Glutamatergic neuron (in vitro differentiated cells): ENCODE results near the gene PPIL6. TPM values are rescaled to one million over a fixed set of nuclear protein-coding genes. Genes with fewer than 3 reads are reported as not detected.

ENCODE experiments used
- DNase-seq: peaks from one replicate; pipeline ENCODE4 v3.0.0; 2022
- H3K27ac Mint-ChIP-seq: one replicate; pipeline ENCODE4 v1.8.0; 2020; ENCODE audit warnings: mild to moderate bottlenecking, mixed read lengths, inconsistent platforms; ENCODE audit not compliant: unreplicated experiment
- H3K27me3 Mint-ChIP-seq: one replicate; pipeline ENCODE4 v1.8.0; 2020; ENCODE audit warnings: mild to moderate bottlenecking, moderate library complexity, mixed read lengths, inconsistent platforms; ENCODE audit not compliant: unreplicated experiment
- H3K36me3 Mint-ChIP-seq: one replicate; pipeline ENCODE4 v1.8.0; 2020; ENCODE audit warnings: mild to moderate bottlenecking, mixed read lengths, inconsistent platforms; ENCODE audit not compliant: unreplicated experiment
- H3K4me1 Mint-ChIP-seq: one replicate; pipeline ENCODE4 v1.8.0; 2020; ENCODE audit warnings: mild to moderate bottlenecking, low read depth, mixed read lengths, inconsistent platforms; ENCODE audit not compliant: unreplicated experiment
- H3K4me3 Mint-ChIP-seq: one replicate; pipeline ENCODE4 v1.8.0; 2020; ENCODE audit warnings: mild to moderate bottlenecking, mixed read lengths, inconsistent platforms; ENCODE audit not compliant: unreplicated experiment
- H3K9me3 Mint-ChIP-seq: one replicate; pipeline ENCODE4 v1.8.0; 2020; ENCODE audit warnings: mild to moderate bottlenecking, moderate library complexity, mixed read lengths, inconsistent platforms; ENCODE audit not compliant: unreplicated experiment
- total RNA-seq: library from RNA; stranded (reverse); fragmentation: NEBNext Ultra II Directional; extraction: Animal tissue kit (Norgen Biotek cat#: 25700); gene quantifications from one replicate; pipeline ENCODE4 v1.2.1, GENCODE V29; 2021; ENCODE audit not compliant: unreplicated experiment
- TF ChIP-seq, protein P1 (sequence below): fragments of 200-600 bp; sonication (generic); IDR thresholded peaks from one replicate; pipeline ENCODE4 v1.5.0; 2021; ENCODE audit not compliant: partially characterized antibody, unreplicated experiment

Gene PPIL6
- total RNA-seq, 1 donor from 2014 or later = 0.83 TPM

DNA sequence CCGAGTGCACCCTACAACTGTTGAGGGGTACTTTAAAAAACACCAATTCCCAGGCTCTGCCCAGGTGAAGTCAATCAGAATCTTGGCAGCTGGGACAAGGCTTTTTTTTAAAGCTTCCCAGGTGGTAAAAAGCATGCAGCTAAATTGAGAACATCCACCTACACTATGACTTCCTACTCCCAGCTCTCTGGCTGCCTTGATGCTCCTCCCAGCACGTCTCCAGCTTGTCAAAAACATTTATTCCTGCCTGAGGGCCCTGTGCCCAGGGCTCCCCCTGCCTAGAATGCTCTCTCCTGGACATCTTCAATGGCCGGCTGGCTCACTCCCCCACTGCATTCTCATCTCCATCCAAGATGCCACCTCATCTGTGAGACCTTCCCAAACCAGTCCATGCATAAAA is 32.7 kb upstream of the PPIL6 start:
- H3K9me3 Mint-ChIP-seq = no peaks in the 10 kb centered on the region
- no peak overlapping the region for H3K27ac Mint-ChIP-seq
- H3K4me3 Mint-ChIP-seq = no peak overlapping the region
- DNase-seq = no peak
- H3K36me3 Mint-ChIP-seq = peaks cover 6% of the 10 kb centered on the region
- H3K27me3 Mint-ChIP-seq = no peaks in the 10 kb centered on the region
- TF ChIP-seq, protein P1, sequence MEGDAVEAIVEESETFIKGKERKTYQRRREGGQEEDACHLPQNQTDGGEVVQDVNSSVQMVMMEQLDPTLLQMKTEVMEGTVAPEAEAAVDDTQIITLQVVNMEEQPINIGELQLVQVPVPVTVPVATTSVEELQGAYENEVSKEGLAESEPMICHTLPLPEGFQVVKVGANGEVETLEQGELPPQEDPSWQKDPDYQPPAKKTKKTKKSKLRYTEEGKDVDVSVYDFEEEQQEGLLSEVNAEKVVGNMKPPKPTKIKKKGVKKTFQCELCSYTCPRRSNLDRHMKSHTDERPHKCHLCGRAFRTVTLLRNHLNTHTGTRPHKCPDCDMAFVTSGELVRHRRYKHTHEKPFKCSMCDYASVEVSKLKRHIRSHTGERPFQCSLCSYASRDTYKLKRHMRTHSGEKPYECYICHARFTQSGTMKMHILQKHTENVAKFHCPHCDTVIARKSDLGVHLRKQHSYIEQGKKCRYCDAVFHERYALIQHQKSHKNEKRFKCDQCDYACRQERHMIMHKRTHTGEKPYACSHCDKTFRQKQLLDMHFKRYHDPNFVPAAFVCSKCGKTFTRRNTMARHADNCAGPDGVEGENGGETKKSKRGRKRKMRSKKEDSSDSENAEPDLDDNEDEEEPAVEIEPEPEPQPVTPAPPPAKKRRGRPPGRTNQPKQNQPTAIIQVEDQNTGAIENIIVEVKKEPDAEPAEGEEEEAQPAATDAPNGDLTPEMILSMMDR = no peak
- no peaks in the 10 kb centered on the region for H3K4me1 Mint-ChIP-seq

DNA sequence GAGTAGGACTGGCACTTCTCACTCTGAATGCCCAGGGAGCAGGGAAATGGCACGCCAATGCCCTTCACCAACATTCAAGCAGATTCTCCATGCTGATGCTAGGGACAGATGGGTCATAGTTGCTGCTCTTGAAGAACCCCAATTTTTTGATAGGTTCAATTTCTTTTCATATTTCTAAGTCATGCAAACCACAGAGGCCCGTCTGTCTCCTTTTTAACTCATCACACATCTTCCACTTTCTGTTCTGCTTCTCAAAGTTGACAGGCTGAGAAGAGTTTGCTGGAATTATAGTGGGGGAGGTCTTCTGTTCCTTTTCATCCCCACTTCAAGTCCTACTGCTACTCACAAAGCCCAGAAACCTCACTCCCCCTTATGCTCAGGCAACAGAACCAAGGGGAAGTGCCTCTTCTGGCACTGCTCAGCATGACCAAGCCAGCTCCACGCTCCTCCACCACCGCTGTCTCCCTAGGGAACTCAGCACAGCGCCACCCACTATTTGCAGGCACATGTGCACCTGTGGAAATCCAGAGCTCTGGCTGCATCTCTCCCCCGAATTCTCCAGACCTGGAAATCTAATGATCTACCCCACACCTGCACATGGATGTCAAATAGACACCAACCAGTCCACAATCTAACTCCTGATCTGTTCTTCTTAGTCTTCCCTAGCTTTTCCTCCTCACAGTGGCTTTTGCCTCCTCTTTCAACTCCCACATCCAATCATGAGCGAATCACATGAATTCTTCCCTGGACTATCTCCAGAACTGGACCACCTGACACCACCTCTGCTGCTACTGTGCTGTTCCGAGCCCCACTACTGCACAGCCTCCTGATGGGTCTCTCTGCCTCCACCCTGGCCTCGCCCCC is 31.9 kb upstream of the PPIL6 start:
- Mint-ChIP-seq H3K9me3 (no peaks in the 10 kb centered on the region), H3K27ac (no peak overlapping the region), H3K4me1 (no peaks in the 10 kb centered on the region), H3K36me3 (peaks cover 6% of the 10 kb centered on the region), H3K27me3 (no peaks in the 10 kb centered on the region), H3K4me3 (no peak overlapping the region)
- no peak for DNase-seq
- TF ChIP-seq, protein P1 = no peak

DNA sequence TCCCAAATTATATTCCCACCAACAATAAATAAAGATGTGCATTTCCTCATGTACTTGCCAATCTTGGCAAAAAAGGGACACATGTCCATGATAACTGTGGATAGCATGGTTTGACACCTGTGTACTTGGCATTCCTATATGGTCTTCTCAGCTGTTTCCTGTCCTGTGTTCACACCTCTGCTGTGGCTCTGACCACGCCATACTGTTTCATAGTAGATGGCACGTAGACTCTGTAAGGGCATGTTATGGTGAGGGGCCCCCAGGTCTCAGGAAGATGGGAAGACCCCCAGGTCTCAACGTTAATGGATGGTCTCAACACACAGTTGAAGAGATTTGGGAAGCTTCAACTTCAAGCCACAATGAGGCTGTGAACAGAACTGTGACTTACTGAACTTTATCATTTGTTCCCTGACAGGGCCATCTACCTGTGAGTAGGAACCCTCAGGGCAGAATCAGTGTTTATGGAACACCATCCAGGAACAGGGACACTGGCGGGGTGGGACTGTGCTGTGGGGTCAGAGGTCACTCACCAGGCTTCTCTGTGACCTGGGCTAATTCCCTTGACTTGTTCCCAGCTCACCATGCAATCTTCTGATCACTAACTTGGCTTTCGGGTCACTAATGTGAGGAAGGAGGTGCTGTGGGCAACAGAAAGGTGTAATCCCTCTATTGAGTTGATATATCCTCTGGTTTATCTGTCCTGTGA is 30.8 kb upstream of the PPIL6 start:
- Mint-ChIP-seq H3K9me3 (no peaks in the 10 kb centered on the region), H3K27me3 (no peaks in the 10 kb centered on the region), H3K27ac (no peak overlapping the region), H3K4me3 (no peak overlapping the region), H3K36me3 (peaks cover 6% of the 10 kb centered on the region), H3K4me1 (no peaks in the 10 kb centered on the region)
- TF ChIP-seq, protein P1 = no peak
- no peak for DNase-seq

DNA sequence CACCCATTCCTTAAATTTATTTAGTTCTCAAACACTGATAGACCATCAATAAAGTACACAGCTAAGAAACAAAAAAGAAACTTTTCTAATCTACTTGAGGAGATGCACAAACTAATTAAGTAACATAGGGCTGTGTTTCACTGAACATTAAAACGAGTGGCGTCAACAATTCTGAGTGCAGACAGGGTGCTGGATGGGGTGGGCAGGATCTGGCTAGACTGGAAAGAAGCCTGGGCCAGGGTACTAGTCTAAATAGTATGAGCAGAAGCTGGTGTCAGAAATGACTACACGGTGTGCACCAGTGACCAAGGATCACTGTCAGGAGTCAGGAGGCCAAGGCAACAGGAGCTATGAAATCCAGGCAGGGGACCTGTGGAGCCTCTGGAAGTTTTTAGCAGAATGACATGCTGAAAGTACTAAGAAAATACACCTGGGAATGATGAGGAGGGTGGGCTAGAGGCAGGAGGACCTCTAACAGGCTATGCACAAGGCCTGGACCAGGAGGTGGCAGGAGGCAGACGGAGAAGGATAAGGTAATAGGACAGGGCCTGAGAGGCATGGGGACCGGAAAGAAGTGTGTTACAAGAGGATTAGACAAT is 29.3 kb upstream of the PPIL6 start:
- H3K27ac Mint-ChIP-seq = no peak overlapping the region
- H3K4me3 Mint-ChIP-seq = no peak overlapping the region
- H3K4me1 Mint-ChIP-seq = no peaks in the 10 kb centered on the region
- DNase-seq = no peak
- TF ChIP-seq, protein P1 = no peak
- H3K36me3 Mint-ChIP-seq = peaks cover 6% of the 10 kb centered on the region
- no peaks in the 10 kb centered on the region for H3K9me3 Mint-ChIP-seq
- no peaks in the 10 kb centered on the region for H3K27me3 Mint-ChIP-seq
